Astrocyte (in vitro differentiated cells and primary cell): Measurements from ENCODE around the gene FOS. TPM values are rescaled to one million over a fixed set of nuclear protein-coding genes. Genes with fewer than 3 reads are reported as not detected.
A peak's percentile ranks its signal among the peaks of the same experiment; 100 is the strongest.

Experiments used
- DNase-seq: peaks from one replicate; pipeline ENCODE4 v3.0.0-alpha.2; 2010; ENCODE audit warnings: low read depth
- FAIRE-seq: peaks from 2 replicates; lab custom pipeline; 2011; peaks lifted over from hg19 to GRCh38; lab: Jason Lieb, UNC
- H2AFZ ChIP-seq: 2 replicates; pipeline ENCODE4 v1.6.0; 2012; ENCODE audit warnings: low read depth, low read length, inconsistent platforms
- H3K27ac ChIP-seq: 2 replicates; pipeline ENCODE4 v1.5.1; 2011; ENCODE audit warnings: low read depth, low read length, inconsistent platforms
- H3K27me3 ChIP-seq: 2 replicates; pipeline ENCODE4 v1.6.0; 2011; ENCODE audit warnings: low read length, inconsistent platforms; ENCODE audit not compliant: insufficient read depth
- H3K36me3 ChIP-seq: 2 replicates; pipeline ENCODE4 v1.5.1; 2011; ENCODE audit warnings: low read length, inconsistent platforms; ENCODE audit not compliant: insufficient read depth
- H3K4me1 ChIP-seq: 2 replicates; pipeline ENCODE4 v1.5.1; 2011; ENCODE audit warnings: low read length, inconsistent platforms; ENCODE audit not compliant: insufficient read depth
- H3K4me2 ChIP-seq: 2 replicates; pipeline ENCODE4 v1.6.0; 2012; ENCODE audit warnings: low read length, inconsistent platforms
- H3K4me3 ChIP-seq: 2 replicates; pipeline ENCODE4 v1.5.1; 2011; ENCODE audit warnings: low read depth, mild to moderate bottlenecking, low read length, inconsistent platforms; ENCODE audit not compliant: insufficient read depth
- H3K79me2 ChIP-seq: 2 replicates; pipeline ENCODE4 v1.6.0; 2012; ENCODE audit warnings: mild to moderate bottlenecking, low read length, inconsistent platforms; ENCODE audit not compliant: insufficient read depth
- H3K9ac ChIP-seq: 2 replicates; pipeline ENCODE4 v1.6.0; 2012; ENCODE audit warnings: mild to moderate bottlenecking, low read length, inconsistent platforms
- H3K9me3 ChIP-seq: 2 replicates; pipeline ENCODE4 v1.5.1; 2012; ENCODE audit warnings: low read depth, mild to moderate bottlenecking, low read length, inconsistent platforms; ENCODE audit not compliant: insufficient read depth
- H4K20me1 ChIP-seq: 2 replicates; pipeline ENCODE4 v1.6.0; 2012; ENCODE audit warnings: low read length, inconsistent platforms; ENCODE audit not compliant: insufficient read depth
- H3K27ac Mint-ChIP-seq: one replicate; pipeline ENCODE4 v1.8.0; 2021; ENCODE audit warnings: mild to moderate bottlenecking, mixed read lengths; ENCODE audit not compliant: unreplicated experiment
- H3K27me3 Mint-ChIP-seq: one replicate; pipeline ENCODE4 v1.8.0; 2021; ENCODE audit warnings: low read depth, mixed read lengths; ENCODE audit not compliant: unreplicated experiment
- H3K36me3 Mint-ChIP-seq: one replicate; pipeline ENCODE4 v1.8.0; 2021; ENCODE audit warnings: low read depth, mixed read lengths; ENCODE audit not compliant: unreplicated experiment
- H3K4me1 Mint-ChIP-seq: one replicate; pipeline ENCODE4 v1.8.0; 2021; ENCODE audit warnings: low read depth, mixed read lengths; ENCODE audit not compliant: unreplicated experiment
- H3K4me3 Mint-ChIP-seq: one replicate; pipeline ENCODE4 v1.8.0; 2021; ENCODE audit warnings: mild to moderate bottlenecking, moderate library complexity, mixed read lengths; ENCODE audit not compliant: unreplicated experiment
- H3K9me3 Mint-ChIP-seq: one replicate; pipeline ENCODE4 v1.8.0; 2021; ENCODE audit warnings: mild to moderate bottlenecking, mixed read lengths; ENCODE audit not compliant: unreplicated experiment
- EZH2 ChIP-seq: IDR thresholded peaks from 2 replicates; pipeline ENCODE4 v1.6.1; 2012; ENCODE audit warnings: mild to moderate bottlenecking, low read length, inconsistent platforms; ENCODE audit not compliant: insufficient read depth
- total RNA-seq: library from RNA; stranded (reverse); gene quantifications from 2 replicates; pipeline ENCODE4 v1.2.1, GENCODE V29; 2021
- TF ChIP-seq, protein P1 (sequence below): IDR thresholded peaks from 2 replicates; pipeline ENCODE4 v1.5.1; 2011; ENCODE audit warnings: low read depth, mild to moderate bottlenecking, inconsistent platforms, low read length, moderate library complexity; ENCODE audit not compliant: insufficient read depth

FOS gene
- total RNA-seq, 1 donor from 2014 or later: 57.7 TPM

DNA sequence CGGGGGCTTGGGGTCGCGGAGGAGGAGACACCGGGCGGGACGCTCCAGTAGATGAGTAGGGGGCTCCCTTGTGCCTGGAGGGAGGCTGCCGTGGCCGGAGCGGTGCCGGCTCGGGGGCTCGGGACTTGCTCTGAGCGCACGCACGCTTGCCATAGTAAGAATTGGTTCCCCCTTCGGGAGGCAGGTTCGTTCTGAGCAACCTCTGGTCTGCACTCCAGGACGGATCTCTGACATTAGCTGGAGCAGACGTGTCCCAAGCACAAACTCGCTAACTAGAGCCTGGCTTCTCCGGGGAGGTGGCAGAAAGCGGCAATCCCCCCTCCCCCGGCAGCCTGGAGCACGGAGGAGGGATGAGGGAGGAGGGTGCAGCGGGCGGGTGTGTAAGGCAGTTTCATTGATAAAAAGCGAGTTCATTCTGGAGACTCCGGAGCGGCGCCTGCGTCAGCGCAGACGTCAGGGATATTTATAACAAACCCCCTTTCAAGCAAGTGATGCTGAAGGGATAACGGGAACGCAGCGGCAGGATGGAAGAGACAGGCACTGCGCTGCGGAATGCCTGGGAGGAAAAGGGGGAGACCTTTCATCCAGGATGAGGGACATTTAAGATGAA lies 630 bp downstream of the FOS start:
- peak overlapping the region; percentile 99 for H3K27ac ChIP-seq

DNA sequence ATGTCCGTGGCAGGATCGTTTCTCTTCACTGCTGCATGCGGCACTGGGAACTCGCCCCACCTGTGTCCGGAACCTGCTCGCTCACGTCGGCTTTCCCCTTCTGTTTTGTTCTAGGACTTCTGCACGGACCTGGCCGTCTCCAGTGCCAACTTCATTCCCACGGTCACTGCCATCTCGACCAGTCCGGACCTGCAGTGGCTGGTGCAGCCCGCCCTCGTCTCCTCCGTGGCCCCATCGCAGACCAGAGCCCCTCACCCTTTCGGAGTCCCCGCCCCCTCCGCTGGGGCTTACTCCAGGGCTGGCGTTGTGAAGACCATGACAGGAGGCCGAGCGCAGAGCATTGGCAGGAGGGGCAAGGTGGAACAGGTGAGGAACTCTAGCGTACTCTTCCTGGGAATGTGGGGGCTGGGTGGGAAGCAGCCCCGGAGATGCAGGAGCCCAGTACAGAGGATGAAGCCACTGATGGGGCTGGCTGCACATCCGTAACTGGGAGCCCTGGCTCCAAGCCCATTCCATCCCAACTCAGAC lies 1.2 kb downstream of the FOS start:
- peaks cover 24% of the 10 kb centered on the region for H3K79me2 ChIP-seq
- H3K9ac ChIP-seq: peak overlapping the region; percentile 96
- no peak for DNase-seq
- peaks cover 12% of the 10 kb centered on the region for H3K36me3 Mint-ChIP-seq
- H3K27me3 Mint-ChIP-seq: no peaks in the 10 kb centered on the region
- TF ChIP-seq, protein P1, sequence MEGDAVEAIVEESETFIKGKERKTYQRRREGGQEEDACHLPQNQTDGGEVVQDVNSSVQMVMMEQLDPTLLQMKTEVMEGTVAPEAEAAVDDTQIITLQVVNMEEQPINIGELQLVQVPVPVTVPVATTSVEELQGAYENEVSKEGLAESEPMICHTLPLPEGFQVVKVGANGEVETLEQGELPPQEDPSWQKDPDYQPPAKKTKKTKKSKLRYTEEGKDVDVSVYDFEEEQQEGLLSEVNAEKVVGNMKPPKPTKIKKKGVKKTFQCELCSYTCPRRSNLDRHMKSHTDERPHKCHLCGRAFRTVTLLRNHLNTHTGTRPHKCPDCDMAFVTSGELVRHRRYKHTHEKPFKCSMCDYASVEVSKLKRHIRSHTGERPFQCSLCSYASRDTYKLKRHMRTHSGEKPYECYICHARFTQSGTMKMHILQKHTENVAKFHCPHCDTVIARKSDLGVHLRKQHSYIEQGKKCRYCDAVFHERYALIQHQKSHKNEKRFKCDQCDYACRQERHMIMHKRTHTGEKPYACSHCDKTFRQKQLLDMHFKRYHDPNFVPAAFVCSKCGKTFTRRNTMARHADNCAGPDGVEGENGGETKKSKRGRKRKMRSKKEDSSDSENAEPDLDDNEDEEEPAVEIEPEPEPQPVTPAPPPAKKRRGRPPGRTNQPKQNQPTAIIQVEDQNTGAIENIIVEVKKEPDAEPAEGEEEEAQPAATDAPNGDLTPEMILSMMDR: no peak
- TF ChIP-seq EZH2: no peak
- FAIRE-seq: no peak
- no peaks in the 10 kb centered on the region for H3K27me3 ChIP-seq
- no peak overlapping the region for H2AFZ ChIP-seq
- H3K4me1 Mint-ChIP-seq: peaks cover 9% of the 10 kb centered on the region
- H3K9me3 ChIP-seq: no peaks in the 10 kb centered on the region
- peaks cover 22% of the 10 kb centered on the region for H3K4me1 ChIP-seq
- peak overlapping the region; percentile 98 for H3K4me2 ChIP-seq
- peak overlapping the region; percentile 86 for H3K4me3 ChIP-seq
- H3K27ac ChIP-seq: peak overlapping the region; percentile 99
- H3K27ac Mint-ChIP-seq: peak overlapping the region; percentile 97
- H4K20me1 ChIP-seq: peaks cover 31% of the 10 kb centered on the region
- H3K9me3 Mint-ChIP-seq: no peaks in the 10 kb centered on the region
- peaks cover 16% of the 10 kb centered on the region for H3K36me3 ChIP-seq
- peak overlapping the region; percentile 90 for H3K4me3 Mint-ChIP-seq

More for the DNA sequence above, 630 bp downstream of the FOS start:
- peak overlapping the region; percentile 96 for H3K9ac ChIP-seq
- peaks cover 24% of the 10 kb centered on the region for H3K79me2 ChIP-seq
- Mint-ChIP-seq H3K27ac (peak overlapping the region; percentile 97), H3K36me3 (peaks cover 12% of the 10 kb centered on the region), H3K27me3 (no peaks in the 10 kb centered on the region), H3K4me3 (peak overlapping the region; percentile 90), H3K9me3 (no peaks in the 10 kb centered on the region), H3K4me1 (peaks cover 9% of the 10 kb centered on the region)
- H2AFZ ChIP-seq: no peak overlapping the region
- peak overlapping the region; percentile 86 for H3K4me3 ChIP-seq
- no peak for FAIRE-seq
- no peaks in the 10 kb centered on the region for H3K9me3 ChIP-seq
- peaks cover 16% of the 10 kb centered on the region for H3K36me3 ChIP-seq
- peaks cover 22% of the 10 kb centered on the region for H3K4me1 ChIP-seq
- TF ChIP-seq EZH2: no peak
- TF ChIP-seq, protein P1: no peak
- no peaks in the 10 kb centered on the region for H3K27me3 ChIP-seq
- peak; percentile 76 for DNase-seq
- peak overlapping the region; percentile 98 for H3K4me2 ChIP-seq
- peaks cover 31% of the 10 kb centered on the region for H4K20me1 ChIP-seq

DNA sequence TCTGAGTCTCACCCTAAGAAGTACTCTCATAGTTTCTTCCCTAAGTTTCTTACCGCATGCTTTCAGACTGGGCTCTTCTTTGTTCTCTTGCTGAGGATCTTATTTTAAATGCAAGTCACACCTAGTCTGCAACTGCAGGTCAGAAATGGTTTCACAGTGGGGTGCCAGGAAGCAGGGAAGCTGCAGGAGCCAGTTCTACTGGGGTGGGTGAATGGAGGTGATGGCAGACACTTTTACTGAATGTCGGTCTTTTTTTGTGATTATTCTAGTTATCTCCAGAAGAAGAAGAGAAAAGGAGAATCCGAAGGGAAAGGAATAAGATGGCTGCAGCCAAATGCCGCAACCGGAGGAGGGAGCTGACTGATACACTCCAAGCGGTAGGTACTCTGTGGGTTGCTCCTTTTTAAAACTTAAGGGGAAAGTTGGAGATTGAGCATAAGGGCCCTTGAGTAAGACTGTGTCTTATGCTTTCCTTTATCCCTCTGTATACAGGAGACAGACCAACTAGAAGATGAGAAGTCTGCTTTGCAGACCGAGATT lies 1.7 kb downstream of the FOS start:
- peaks cover 31% of the 10 kb centered on the region for H4K20me1 ChIP-seq
- no peak for DNase-seq
- H3K27me3 ChIP-seq: no peaks in the 10 kb centered on the region
- peaks cover 16% of the 10 kb centered on the region for H3K36me3 ChIP-seq
- peaks cover 12% of the 10 kb centered on the region for H3K36me3 Mint-ChIP-seq
- peaks cover 9% of the 10 kb centered on the region for H3K4me1 Mint-ChIP-seq
- H3K4me2 ChIP-seq: peak overlapping the region; percentile 98
- TF ChIP-seq EZH2: no peak
- TF ChIP-seq, protein P1: no peak
- no peaks in the 10 kb centered on the region for H3K9me3 Mint-ChIP-seq
- H3K27ac Mint-ChIP-seq: peak overlapping the region; percentile 54
- H2AFZ ChIP-seq: no peak overlapping the region
- peak overlapping the region; percentile 90 for H3K4me3 Mint-ChIP-seq
- peak overlapping the region; percentile 86 for H3K4me3 ChIP-seq
- H3K9ac ChIP-seq: peak overlapping the region; percentile 96
- peaks cover 22% of the 10 kb centered on the region for H3K4me1 ChIP-seq
- no peak for FAIRE-seq
- H3K27ac ChIP-seq: no peak overlapping the region
- H3K9me3 ChIP-seq: no peaks in the 10 kb centered on the region
- H3K79me2 ChIP-seq: peaks cover 24% of the 10 kb centered on the region
- no peaks in the 10 kb centered on the region for H3K27me3 Mint-ChIP-seq
